Stimulated activated CD4-positive, alpha-beta T cell treated with anti-CD3 and anti-CD28 coated beads, Interleukin-12 subunit alpha, Interleukin-12 subunit beta, amount 100 ng/mL, for 48 hours (primary cell): Measurements from ENCODE around the gene SYT14.
"Not testable (repeated sequence)": the region's sequence is repeated elsewhere in the genome, so short reads cannot be mapped to it uniquely, and the experiment has no call there.

ENCODE experiments used
- DNase-seq, 3 donors: peaks; one replicate each; pipeline ENCODE4 v3.0.0-alpha.2; 2020; ENCODE audit warnings: low read depth in 2 of 3, low spot score in 1 of 3

Gene SYT14

DNA sequence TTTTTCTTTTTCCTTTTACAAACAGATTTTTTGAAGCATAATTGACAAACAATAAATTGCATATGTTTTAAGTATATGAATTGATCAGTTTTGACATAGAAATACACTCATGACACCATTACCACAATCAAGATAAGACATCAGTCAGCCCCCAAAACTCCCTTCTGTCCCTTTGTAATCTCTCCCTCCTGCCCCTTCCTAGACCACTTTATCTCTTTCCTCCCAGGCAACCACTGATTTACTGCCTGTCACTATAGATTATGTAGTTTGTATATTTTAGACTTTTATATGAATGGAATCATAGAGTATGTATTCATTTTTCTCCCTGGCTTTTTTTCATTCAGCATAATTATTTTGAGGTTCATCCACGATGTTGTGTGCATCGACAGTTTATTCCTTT, 6.9 kb upstream of the SYT14 start:
- DNase-seq: no peak

DNA sequence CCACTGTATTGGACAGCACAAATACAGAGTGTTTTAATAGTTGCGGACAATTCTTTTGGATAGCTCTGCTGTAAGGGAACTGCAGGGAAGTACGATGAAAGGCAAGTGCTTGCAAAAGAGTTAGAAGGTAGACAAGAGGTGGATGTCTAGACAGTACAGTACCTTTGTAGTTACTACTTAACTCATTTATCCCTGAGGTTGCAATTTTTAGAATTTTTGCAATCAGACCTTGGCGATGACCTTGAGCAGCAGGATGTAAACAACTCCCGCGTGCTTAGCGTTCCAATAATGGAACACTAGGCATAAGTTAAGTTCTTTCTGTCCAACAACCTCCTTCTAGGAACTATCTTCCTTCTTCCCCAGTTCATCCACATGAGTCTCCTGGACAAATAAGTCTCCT, 1.9 kb upstream of the SYT14 start:
- DNase-seq: no peak

- DNase-seq: no peak
Observed at GRCh38 chr1:209945377-209945776, 7.4 kb downstream of the SYT14 start.

DNA sequence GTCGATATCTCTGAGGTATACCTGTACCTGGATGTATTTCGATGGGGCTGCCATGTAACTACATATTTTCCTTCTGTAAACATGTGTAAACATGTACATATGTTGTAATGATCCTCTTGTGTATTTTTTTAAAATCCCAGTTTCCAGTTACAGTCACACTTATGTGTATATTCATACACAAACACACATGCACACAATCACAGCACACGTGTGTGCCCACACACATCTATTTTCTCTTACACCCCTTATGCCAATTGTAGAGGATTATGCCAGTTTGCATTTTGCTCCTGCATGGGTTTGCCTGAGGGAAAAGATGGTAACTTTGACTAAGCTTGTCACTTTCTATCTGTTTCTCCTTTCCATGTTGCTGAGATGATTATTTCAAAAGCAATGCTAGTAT, 10.1 kb downstream of the SYT14 start:
- no peak for DNase-seq

GRCh38 chr1:209956116-209956515, 18.1 kb downstream of the SYT14 start:
- DNase-seq: no peak

- DNase-seq: no peak
Observed at GRCh38 chr1:209959623-209960022, 21.6 kb downstream of the SYT14 start.

DNA sequence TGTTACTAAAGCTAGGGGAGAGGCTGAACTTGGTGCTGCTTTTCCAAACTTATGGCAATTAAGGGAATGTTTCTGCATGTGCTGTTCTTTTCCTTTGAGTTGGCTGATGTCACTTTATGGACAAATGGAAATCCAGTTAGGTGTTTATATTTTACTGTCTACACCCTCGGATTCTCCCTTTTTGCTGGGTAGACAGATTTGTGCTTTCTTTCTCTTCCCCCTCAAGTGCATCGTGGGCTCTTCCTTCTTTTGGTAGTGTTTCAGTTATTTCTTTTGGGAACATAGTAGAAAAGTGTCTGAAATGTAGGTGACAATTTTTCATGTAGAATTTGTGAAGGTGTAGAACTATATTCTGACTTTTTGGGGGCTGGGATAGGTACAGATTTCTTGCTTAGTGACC, 22.9 kb downstream of the SYT14 start:
- no peak for DNase-seq

GRCh38 chr1:209962388-209962787, 24.4 kb downstream of the SYT14 start:
- DNase-seq: no peak

- DNase-seq: no peak
Observed at GRCh38 chr1:209962856-209963255, 24.8 kb downstream of the SYT14 start.

DNA sequence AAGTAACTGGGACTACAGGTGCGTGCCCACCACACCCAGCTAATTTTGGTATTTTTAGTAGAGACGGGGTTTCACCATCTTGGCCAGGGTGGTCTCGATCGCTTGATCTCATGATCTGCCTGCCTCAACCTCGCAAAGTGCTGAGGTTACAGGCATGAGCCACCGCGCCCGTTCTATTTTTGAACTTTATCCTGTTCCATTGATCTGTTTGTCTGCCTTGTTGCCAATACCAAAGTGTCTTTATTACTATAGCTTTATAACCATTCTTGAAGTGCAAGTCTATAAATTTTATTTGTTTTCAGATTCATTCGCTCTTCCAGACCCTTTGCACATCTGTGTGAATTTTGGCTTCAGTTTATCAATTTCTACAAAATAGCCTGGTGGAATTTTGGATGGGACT, 28.0 kb downstream of the SYT14 start:
- no peak for DNase-seq

DNA sequence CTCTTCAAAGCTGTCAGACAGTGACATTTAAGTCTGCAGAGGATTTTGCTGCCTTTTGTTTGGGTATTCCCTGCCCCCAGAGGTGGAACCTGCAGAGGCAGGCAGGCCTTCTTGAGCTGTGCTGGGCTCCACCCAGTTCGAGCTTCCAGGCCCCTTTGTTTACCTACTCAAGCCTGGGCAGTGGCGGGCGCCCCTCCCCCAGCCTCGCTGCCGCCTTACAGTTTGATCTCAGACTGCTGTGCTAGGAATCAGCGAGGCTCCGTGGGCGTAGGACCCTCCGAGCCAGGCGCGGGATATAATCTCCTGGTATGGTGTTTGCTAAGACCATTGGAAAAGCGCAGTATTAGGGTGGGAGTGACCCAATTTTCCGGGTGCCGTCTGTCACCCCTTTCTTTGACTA, 40.7 kb downstream of the SYT14 start:
- not testable (repeated sequence) for DNase-seq

DNA sequence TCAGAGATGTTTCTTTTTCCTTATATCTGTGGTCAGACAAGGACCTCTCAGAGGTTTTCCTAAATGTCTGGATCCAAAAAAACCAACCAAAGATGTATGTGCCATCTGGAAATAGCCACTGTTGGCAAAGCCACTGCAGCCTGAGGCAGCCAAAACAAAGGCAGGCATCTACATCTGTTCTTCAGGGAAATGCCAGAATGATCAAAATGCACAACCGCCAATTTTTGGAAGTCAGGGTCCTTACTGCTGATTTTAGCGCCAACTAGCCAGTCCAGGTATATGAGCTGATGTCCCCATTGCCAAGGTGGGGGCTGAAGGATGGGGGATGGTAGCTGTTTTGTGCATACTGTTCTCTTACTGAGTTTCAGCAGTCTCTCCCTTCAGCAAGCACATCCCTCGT, 45.9 kb downstream of the SYT14 start:
- no peak for DNase-seq

DNA sequence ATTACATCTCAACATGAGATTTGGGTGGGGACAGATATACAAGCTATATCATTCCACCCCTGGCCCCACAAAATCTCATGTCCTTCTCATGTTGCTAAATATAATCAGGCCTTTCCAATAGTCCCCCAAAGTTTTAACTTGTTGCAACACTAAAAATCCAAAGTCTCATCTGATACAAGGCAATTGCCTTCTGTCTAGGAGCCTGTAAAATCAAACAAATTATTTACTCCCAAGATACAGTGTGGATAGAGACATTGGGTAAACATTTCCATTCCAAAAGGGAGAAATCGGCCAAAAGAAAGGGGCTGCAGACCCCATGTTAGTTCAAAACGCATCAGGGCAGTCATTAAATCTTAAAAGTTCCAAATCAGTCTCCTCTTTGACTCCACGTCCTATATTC, 47.0 kb downstream of the SYT14 start:
- DNase-seq: no peak

GRCh38 chr1:209988706-209989105, 50.7 kb downstream of the SYT14 start:
- DNase-seq: no peak

DNA sequence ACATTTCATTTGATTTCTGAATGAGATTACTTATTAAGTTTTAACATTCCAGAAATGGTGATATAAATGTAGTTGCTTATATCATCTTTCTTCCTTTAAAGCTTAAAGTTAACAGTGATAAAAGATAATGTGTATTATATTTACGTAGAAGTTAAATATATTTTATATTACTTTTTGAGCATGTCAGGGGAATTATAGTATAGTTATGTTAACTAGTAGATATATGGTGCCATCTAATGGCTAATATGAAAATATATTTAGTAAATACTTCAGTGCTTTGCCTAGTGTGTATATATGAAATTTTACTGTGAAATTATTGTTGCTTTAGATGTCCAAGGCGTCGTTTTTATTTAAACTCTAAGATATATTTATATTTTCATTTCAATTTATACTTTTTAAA, 51.5 kb downstream of the SYT14 start:
- DNase-seq: no peak

DNA sequence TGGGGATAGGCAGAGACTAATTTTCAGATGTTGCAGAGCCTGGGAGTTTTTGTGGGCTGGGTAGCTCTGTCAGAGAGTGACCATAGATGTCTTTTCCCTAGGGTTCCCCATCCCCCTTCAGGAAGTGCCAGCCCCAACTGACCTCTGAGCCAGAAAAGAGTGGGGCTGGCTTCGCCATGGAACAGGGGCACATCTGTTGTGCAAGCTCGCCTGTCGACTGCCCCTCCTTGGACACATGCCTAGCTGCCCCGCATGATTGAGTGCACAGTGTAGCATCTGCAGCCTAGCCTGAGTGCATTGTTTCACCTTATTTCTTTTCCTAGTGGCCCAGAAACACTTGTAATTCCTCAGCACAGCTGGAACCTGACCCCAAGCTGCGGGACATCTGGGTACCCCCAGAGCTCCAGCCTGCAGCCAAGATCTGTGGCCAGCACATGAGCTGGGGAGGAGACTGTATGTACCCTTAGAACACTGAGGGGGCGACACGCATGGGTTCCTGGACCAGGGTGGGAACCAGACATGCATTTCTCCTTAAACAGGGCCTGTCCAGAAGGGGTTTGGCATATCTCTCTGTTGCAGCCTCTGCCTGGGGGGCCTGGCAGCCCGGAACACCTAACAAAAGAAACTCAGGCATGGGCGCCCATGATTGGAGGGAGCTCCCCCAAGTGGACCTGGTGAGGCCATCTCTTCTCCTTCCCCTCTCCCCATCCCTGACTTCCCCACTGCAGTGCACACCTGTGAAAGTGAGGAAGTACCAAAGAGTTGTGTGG, 55.2 kb downstream of the SYT14 start:
- no peak for DNase-seq

- no peak for DNase-seq
Observed at GRCh38 chr1:209996348-209996747, 58.3 kb downstream of the SYT14 start.

GRCh38 chr1:209999005-209999404, 61.0 kb downstream of the SYT14 start:
- DNase-seq: no peak

GRCh38 chr1:210001751-210002150, 63.7 kb downstream of the SYT14 start:
- no peak for DNase-seq

DNA sequence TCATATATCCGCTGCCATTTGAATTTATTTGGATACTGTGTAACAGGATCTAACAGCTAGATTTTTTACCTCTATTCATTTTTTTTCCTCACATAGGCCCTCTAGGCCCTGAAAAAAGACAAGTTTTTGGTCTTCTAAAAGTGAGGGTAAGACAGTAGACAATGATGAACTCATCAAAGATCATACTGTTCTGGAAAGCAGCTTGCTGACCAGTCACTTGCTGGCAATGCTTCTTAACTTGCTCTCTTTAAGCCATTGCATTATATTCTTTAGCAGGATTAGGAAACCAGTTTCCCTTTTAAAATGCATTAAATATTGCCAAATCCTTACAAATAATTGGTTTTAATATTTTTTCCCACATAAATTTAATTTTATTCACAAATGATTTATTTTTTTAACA, 65.5 kb downstream of the SYT14 start:
- no peak for DNase-seq

GRCh38 chr1:210010161-210010560, 72.1 kb downstream of the SYT14 start:
- DNase-seq: no peak

DNA sequence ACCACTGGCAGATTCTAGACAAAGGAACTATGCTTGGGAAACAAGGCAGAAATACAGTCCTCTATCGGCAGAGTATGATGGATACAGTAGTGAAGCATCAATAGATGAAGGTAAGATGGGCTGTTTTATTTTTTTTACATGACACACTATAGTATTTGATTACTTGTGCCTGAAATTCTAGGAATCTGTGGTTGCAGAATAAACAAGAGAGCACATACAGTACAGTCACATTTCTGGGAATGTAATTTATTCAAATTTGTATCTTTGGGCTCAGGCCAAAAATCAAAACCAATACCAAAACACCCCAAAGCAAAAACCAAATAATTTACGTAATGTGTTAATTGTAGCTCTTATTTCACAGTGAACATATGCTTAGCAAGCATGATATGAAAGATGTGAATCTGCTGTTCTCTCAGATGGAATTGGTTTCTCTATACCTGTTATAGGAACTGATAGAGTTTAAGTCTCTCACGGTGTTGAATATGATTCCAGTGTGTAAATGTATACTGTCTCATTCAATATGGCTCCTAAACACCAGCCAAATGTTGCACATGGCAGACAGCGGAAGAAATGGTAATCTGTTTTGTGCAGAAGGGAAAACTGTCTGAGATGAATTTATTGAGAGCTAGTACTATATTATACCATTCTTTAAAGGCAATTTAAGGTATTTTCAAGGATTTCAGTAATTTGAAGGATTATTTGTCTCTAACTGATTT, 83.3 kb downstream of the SYT14 start:
- no peak for DNase-seq

GRCh38 chr1:210022044-210022443, 84.0 kb downstream of the SYT14 start:
- no peak for DNase-seq
